SK-N-SH (cell line): ENCODE results near the gene APC2. TPM values are rescaled to one million over a fixed set of nuclear protein-coding genes. Genes with fewer than 3 reads are reported as not detected.

Source experiments
- CTCF ChIA-PET: fragments of 300-600, 350-600 bp; formaldehyde crosslinking; extraction: SDS; loops from one replicate; lab custom pipeline; 2021; lab: Yijun Ruan, JAX
- POLR2A ChIA-PET: fragments of 350-600 bp; sonication (Branson Sonifier 250); formaldehyde crosslinking; extraction: SDS; loops from one replicate; lab custom pipeline; 2020; ENCODE audit warnings: antibody characterized with exemption, inconsistent platforms; lab: Yijun Ruan, JAX
- DNase-seq: peaks from one replicate; pipeline ENCODE4 v3.0.0; 2012
- H2AFZ ChIP-seq: fragments of 200-600 bp; sonication (generic); 2 replicates; pipeline ENCODE4 v1.8.1; 2016; ENCODE audit warnings: antibody characterized with exemption, mild to moderate bottlenecking, low read depth
- H3F3A ChIP-seq: fragments of 200-600 bp; sonication (generic); replicated peaks from 2 replicates; pipeline ENCODE3; 2016; ENCODE audit warnings: antibody characterized with exemption, mild to moderate bottlenecking; ENCODE audit not compliant: insufficient read depth
- H3K27ac ChIP-seq, 2 experiments: fragments of 200-500 bp in 1 of 2; fragments of 200-600 bp in 1 of 2; sonication (Bioruptor generic) in 1 of 2; sonication (generic), shearing (Covaris generic) in 1 of 2; 2 replicates each; pipeline versions ENCODE4 v1.5.1 to v1.6.1; 2014 to 2016; ENCODE audit warnings: low read depth in 2 of 2, inconsistent platforms in 1 of 2, low read length in 1 of 2, mild to moderate bottlenecking in 1 of 2, mixed read lengths in 1 of 2
- H3K27me3 ChIP-seq: fragments of 200-600 bp; sonication (generic), shearing (Covaris generic); 2 replicates; pipeline ENCODE4 v1.6.1; 2016; ENCODE audit warnings: mixed run types; ENCODE audit not compliant: insufficient read depth
- H3K36me3 ChIP-seq, 2 experiments: fragments of 200-500 bp in 1 of 2; fragments of 200-600 bp in 1 of 2; sonication (Bioruptor generic) in 1 of 2; sonication (generic) in 1 of 2; replicated peaks in 1 of 2; 2 replicates each; pipeline versions ENCODE3 to v1.5.1; 2014 to 2016; ENCODE audit warnings: low read length in 1 of 2, mild to moderate bottlenecking in 1 of 2; ENCODE audit not compliant: insufficient read depth in 2 of 2, control insufficient read depth in 1 of 2
- H3K4me1 ChIP-seq, 2 experiments: fragments of 200-500 bp in 1 of 2; fragments of 200-600 bp in 1 of 2; sonication (Bioruptor generic) in 1 of 2; sonication (generic), shearing (Covaris generic) in 1 of 2; 2 replicates each; pipeline versions ENCODE4 v1.5.1 to v1.6.1; 2014 to 2016; ENCODE audit warnings: low read depth in 1 of 2, low read length in 1 of 2, mixed run types in 1 of 2; ENCODE audit not compliant: insufficient read depth in 2 of 2, control insufficient read depth in 1 of 2
- H3K4me2 ChIP-seq: fragments of 200-600 bp; sonication (generic), shearing (Covaris generic); 2 replicates; pipeline ENCODE4 v1.6.1; 2017; ENCODE audit warnings: mixed run types
- H3K4me3 ChIP-seq, 2 experiments: fragments of 200-500 bp in 1 of 2; fragments of 200-600 bp in 1 of 2; sonication (Bioruptor generic) in 1 of 2; sonication (generic), shearing (Covaris generic) in 1 of 2; 2 replicates each; pipeline versions ENCODE4 v1.5.1 to v1.8.1; 2014 to 2016; ENCODE audit warnings: low read depth in 2 of 2, inconsistent platforms in 1 of 2, low read length in 1 of 2, mild to moderate bottlenecking in 1 of 2, mixed read lengths in 1 of 2, moderate library complexity in 1 of 2
- H3K79me2 ChIP-seq: fragments of 200-600 bp; sonication (generic); 2 replicates; pipeline ENCODE4 v1.8.1; 2017; ENCODE audit warnings: mild to moderate bottlenecking; ENCODE audit not compliant: insufficient read depth
- H3K9ac ChIP-seq: fragments of 200-600 bp; sonication (generic); 2 replicates; pipeline ENCODE4 v1.6.1; 2017; ENCODE audit warnings: mixed run types
- H3K9me2 ChIP-seq: fragments of 200-600 bp; sonication (generic); 2 replicates; pipeline ENCODE4 v1.6.1; 2017; ENCODE audit warnings: mixed run types
- H3K9me3 ChIP-seq: fragments of 200-600 bp; sonication (generic); 2 replicates; pipeline ENCODE4 v1.6.1; 2017; ENCODE audit warnings: mixed run types, mild to moderate bottlenecking, moderate library complexity
- H4K20me1 ChIP-seq: fragments of 200-600 bp; sonication (generic); 2 replicates; pipeline ENCODE4 v1.6.1; 2017; ENCODE audit warnings: mild to moderate bottlenecking, mixed run types; ENCODE audit not compliant: insufficient read depth
- CHD2 ChIP-seq: fragments of 150-350 bp; IDR thresholded peaks from 2 replicates; pipeline ENCODE4 v1.6.1; 2018; ENCODE audit warnings: low read length; ENCODE audit not compliant: partially characterized antibody
- EZH2phosphoT487 ChIP-seq: fragments of 200-600 bp; sonication (generic); IDR thresholded peaks from 2 replicates; pipeline ENCODE4 v1.6.1; 2017; ENCODE audit warnings: low read depth, mixed run types, mild to moderate bottlenecking, antibody characterized with exemption, moderate library complexity, borderline replicate concordance
- FOSL2 ChIP-seq: IDR thresholded peaks from 2 replicates; pipeline ENCODE4 v1.4.0; 2012; ENCODE audit warnings: low read depth, mild to moderate bottlenecking, moderate library complexity, borderline replicate concordance
- FOXJ3 ChIP-seq: sonication (generic); formaldehyde crosslinking; IDR thresholded peaks from 2 replicates; pipeline ENCODE4 v1.5.1; 2020; ENCODE audit warnings: mild to moderate bottlenecking, missing genetic modification reagents
- FOXM1 ChIP-seq: IDR thresholded peaks from 2 replicates; pipeline ENCODE4 v1.4.0; 2012; ENCODE audit warnings: low read depth, mild to moderate bottlenecking
- GABPA ChIP-seq: IDR thresholded peaks from 2 replicates; pipeline ENCODE4 v1.4.0; 2012; ENCODE audit warnings: low read depth, mild to moderate bottlenecking
- GATA2 ChIP-seq: sonication (generic); formaldehyde crosslinking; IDR thresholded peaks from 2 replicates; pipeline ENCODE4 v1.5.0; 2020; ENCODE audit warnings: mild to moderate bottlenecking, missing genetic modification reagents
- IRF3 ChIP-seq: fragments of 150-350 bp; IDR thresholded peaks from 2 replicates; pipeline ENCODE4 v1.6.1; 2016; ENCODE audit warnings: mild to moderate bottlenecking, low read depth, low read length
- JUND ChIP-seq: IDR thresholded peaks from 2 replicates; pipeline ENCODE4 v1.4.0; 2012
- MEF2A ChIP-seq: IDR thresholded peaks from 2 replicates; pipeline ENCODE4 v1.4.0; 2012; ENCODE audit warnings: low read depth, borderline replicate concordance
- NFIC ChIP-seq: IDR thresholded peaks from 2 replicates; pipeline ENCODE4 v1.4.0; 2012; ENCODE audit warnings: borderline replicate concordance
- NRF1 ChIP-seq: IDR thresholded peaks from 2 replicates; pipeline ENCODE4 v1.6.1; 2012; ENCODE audit warnings: low read depth, mild to moderate bottlenecking, low read length
- RCOR1 ChIP-seq: fragments of 150-350 bp; IDR thresholded peaks from 2 replicates; pipeline ENCODE4 v1.6.1; 2017; ENCODE audit warnings: antibody characterized with exemption, low read length
- RXRA ChIP-seq: IDR thresholded peaks from 2 replicates; pipeline ENCODE4 v1.4.0; 2012; ENCODE audit warnings: low read depth, mild to moderate bottlenecking, borderline replicate concordance
- SMC3 ChIP-seq: IDR thresholded peaks from 2 replicates; pipeline ENCODE4 v1.6.1; 2012; ENCODE audit warnings: low read depth, low read length, improper control_type of control experiment
- TAF1 ChIP-seq: IDR thresholded peaks from 2 replicates; pipeline ENCODE4 v1.6.1; 2012; ENCODE audit warnings: low read depth, mild to moderate bottlenecking, low read length, moderate library complexity, borderline replicate concordance
- TEAD4 ChIP-seq: IDR thresholded peaks from 2 replicates; pipeline ENCODE4 v1.4.0; 2012; ENCODE audit warnings: mild to moderate bottlenecking, borderline replicate concordance; ENCODE audit not compliant: insufficient read depth
- ZBTB33 ChIP-seq: IDR thresholded peaks from 2 replicates; pipeline ENCODE4 v1.4.0; 2012; ENCODE audit warnings: low read depth, borderline replicate concordance
- WGBS: methylation state at CpG from one replicate; pipeline ENCODE4 v1.1.6; 2017; ENCODE audit warnings: low lambda C conversion rate; 5-methylcytosine and 5-hydroxymethylcytosine counted together
- polyA plus RNA-seq, 3 experiments: library from polyadenylated mRNA; depleted of rRNA; stranded (reverse); fragments of >200 nt; gene quantifications; 2 replicates each; pipeline ENCODE4 v1.2.3, GENCODE V29; 2012
- TF ChIP-seq, protein P1 (sequence below): IDR thresholded peaks from 2 replicates; pipeline ENCODE4 v1.4.0; 2012; ENCODE audit warnings: low read depth
- TF ChIP-seq, protein P2 (sequence below): IDR thresholded peaks from 2 replicates; pipeline ENCODE4 v1.6.1; 2012; ENCODE audit warnings: mild to moderate bottlenecking, low read depth, low read length, moderate library complexity

Gene APC2
- polyA plus RNA-seq, 1 of the 3 experiments (the other 2 are of a cell fraction) = 1.3 TPM

- ChIA-PET POLR2A (no interaction called here), CTCF (interaction anchor here (2.2 kb wide), 1 partner anchor 36 kb away, joined by 11 read pairs; no protein-coding TSS in a partner anchor)
- H3K27me3 ChIP-seq = no peaks in the 10 kb centered on the region
- H3K9ac ChIP-seq = no peak overlapping the region
- H3K4me2 ChIP-seq = no peak overlapping the region
- no peak overlapping the region for H3K4me3 ChIP-seq
- peaks cover 20% of the 10 kb centered on the region for H3F3A ChIP-seq
- no peak overlapping the region for H2AFZ ChIP-seq
- DNase-seq = no peak
- H3K4me1 ChIP-seq = peaks cover 0 to 8% of the 10 kb centered on the region in 2 experiments; a peak in 1 of 4 replicates
- H3K27ac ChIP-seq = no peak overlapping the region
- no peaks in the 10 kb centered on the region for H3K9me2 ChIP-seq
- no peaks in the 10 kb centered on the region for H3K79me2 ChIP-seq
- H3K36me3 ChIP-seq = no peaks in the 10 kb centered on the region
- no peaks in the 10 kb centered on the region for H4K20me1 ChIP-seq
- 60% methylated on average over 10 of the region's 11 CpGs for WGBS
- no peaks in the 10 kb centered on the region for H3K9me3 ChIP-seq
- TF ChIP-seq GATA2 (CRISPR knock-in tag) (no peak), FOXM1 (no peak), ZBTB33 (no peak), RXRA (no peak), SMC3 (no peak), CHD2 (no peak), FOSL2 (no peak), TAF1 (no peak), FOXJ3 (CRISPR knock-in tag) (no peak), GABPA (no peak), TEAD4 (no peak), MEF2A (no peak), JUND (no peak), RCOR1 (no peak), EZH2phosphoT487 (no peak), NRF1 (no peak), IRF3 (no peak), NFIC (no peak)
- TF ChIP-seq, protein P1, sequence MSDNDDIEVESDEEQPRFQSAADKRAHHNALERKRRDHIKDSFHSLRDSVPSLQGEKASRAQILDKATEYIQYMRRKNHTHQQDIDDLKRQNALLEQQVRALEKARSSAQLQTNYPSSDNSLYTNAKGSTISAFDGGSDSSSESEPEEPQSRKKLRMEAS = no peak
- TF ChIP-seq, protein P2, sequence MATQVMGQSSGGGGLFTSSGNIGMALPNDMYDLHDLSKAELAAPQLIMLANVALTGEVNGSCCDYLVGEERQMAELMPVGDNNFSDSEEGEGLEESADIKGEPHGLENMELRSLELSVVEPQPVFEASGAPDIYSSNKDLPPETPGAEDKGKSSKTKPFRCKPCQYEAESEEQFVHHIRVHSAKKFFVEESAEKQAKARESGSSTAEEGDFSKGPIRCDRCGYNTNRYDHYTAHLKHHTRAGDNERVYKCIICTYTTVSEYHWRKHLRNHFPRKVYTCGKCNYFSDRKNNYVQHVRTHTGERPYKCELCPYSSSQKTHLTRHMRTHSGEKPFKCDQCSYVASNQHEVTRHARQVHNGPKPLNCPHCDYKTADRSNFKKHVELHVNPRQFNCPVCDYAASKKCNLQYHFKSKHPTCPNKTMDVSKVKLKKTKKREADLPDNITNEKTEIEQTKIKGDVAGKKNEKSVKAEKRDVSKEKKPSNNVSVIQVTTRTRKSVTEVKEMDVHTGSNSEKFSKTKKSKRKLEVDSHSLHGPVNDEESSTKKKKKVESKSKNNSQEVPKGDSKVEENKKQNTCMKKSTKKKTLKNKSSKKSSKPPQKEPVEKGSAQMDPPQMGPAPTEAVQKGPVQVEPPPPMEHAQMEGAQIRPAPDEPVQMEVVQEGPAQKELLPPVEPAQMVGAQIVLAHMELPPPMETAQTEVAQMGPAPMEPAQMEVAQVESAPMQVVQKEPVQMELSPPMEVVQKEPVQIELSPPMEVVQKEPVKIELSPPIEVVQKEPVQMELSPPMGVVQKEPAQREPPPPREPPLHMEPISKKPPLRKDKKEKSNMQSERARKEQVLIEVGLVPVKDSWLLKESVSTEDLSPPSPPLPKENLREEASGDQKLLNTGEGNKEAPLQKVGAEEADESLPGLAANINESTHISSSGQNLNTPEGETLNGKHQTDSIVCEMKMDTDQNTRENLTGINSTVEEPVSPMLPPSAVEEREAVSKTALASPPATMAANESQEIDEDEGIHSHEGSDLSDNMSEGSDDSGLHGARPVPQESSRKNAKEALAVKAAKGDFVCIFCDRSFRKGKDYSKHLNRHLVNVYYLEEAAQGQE = no peak
Measured at GRCh38 chr19:1509602-1510441, 59.9 kb downstream of the APC2 start.
